Fibroblast of lung (primary cell): Measurements from ENCODE around the gene HS1BP3.

Experiments
- EZH2 ChIP-seq: IDR thresholded peaks from 2 replicates; pipeline ENCODE4 v1.5.1; 2012; ENCODE audit warnings: low read length, control low read depth, mild to moderate bottlenecking; ENCODE audit errors: missing control alignments
- TF ChIP-seq, protein P1 (sequence below), 2 donors: IDR thresholded peaks in 1 of 2; conservative IDR thresholded peaks in 1 of 2; 1 replicate in 1 of 2; 2 replicates in 1 of 2; pipeline ENCODE4 v1.5.1; 2011 to 2012; ENCODE audit warnings: low read length in 2 of 2, control low read depth in 1 of 2, inconsistent platforms in 1 of 2, low read depth in 1 of 2, mild to moderate bottlenecking in 1 of 2

DNA sequence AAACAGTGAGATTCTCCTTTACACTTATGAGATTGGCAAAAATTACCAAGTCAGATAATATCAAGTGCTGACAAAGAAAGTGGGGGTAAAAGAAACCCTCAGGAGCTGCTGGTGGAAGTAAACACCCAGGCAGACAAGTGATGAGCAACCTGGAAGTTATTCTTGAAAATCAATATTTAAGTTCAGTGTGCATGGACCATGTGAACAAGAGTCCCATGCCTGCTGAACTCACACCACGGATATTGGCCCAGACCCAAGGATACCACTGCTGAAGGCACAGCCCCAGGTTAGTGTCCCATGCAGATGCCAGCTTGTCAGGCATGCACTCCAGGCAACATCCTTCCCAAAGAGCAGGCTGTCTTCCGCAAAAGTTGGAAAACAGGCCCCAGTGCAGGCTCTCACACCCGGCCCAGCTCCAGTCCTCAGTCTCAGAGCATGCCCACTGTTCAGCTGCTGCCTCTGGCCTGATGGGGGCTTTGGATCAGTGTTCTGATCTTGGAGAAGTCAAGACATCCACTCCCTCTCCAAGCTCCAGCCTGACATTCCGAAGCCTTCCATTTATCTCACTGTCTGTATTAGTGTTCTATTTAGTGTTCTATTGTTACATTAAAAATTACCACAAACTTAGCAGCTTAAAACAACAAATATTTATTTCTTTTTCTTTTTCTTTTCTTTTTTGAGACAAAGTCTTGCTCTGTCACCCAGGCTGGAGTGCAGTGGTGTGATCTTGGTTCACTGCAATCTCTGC lies 70.0 kb downstream of the HS1BP3 start:
- TF ChIP-seq EZH2 = no peak
- TF ChIP-seq, protein P1, sequence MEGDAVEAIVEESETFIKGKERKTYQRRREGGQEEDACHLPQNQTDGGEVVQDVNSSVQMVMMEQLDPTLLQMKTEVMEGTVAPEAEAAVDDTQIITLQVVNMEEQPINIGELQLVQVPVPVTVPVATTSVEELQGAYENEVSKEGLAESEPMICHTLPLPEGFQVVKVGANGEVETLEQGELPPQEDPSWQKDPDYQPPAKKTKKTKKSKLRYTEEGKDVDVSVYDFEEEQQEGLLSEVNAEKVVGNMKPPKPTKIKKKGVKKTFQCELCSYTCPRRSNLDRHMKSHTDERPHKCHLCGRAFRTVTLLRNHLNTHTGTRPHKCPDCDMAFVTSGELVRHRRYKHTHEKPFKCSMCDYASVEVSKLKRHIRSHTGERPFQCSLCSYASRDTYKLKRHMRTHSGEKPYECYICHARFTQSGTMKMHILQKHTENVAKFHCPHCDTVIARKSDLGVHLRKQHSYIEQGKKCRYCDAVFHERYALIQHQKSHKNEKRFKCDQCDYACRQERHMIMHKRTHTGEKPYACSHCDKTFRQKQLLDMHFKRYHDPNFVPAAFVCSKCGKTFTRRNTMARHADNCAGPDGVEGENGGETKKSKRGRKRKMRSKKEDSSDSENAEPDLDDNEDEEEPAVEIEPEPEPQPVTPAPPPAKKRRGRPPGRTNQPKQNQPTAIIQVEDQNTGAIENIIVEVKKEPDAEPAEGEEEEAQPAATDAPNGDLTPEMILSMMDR (conservative IDR thresholded peaks at IDR 0.05 in 1 of 2, IDR thresholded peaks at IDR 0.05 in 1 of 2; ENCODE audit: low read depth in 1 of 2, low read length in 2 of 2) = no peak
